ENCODE measurements around the gene NDUFAB1.

DNA sequence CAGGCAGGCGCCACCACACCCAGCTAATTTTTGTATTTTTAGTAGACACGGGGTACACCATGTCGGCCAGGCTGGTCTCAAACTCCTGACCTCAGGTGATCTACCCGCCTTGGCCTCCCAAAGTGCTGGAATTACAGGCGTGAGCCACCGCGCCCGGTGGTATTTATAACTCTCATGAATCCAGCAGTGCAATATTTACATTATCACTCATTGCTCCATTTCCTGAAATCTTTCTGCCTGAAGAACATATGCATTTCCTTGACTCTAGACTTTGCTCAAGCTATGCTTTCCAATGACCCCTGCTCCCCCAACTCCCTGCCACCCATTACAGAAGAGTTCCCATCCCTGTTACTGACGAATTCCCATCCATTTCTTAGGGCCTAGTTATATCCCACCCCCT, 19.7 kb upstream of the NDUFAB1 start:
- TF ChIP-seq BHLHE40 (IDR thresholded peaks at IDR 0.05; ENCODE audit: borderline replicate concordance) (no peak), HDGF (IDR thresholded peaks at IDR 0.05; ENCODE audit: borderline replicate concordance) (no peak), ELF4 (IDR thresholded peaks at IDR 0.05) (no peak), SP1 (IDR thresholded peaks at IDR 0.05) (no peak), NFRKB (IDR thresholded peaks at IDR 0.05) (no peak), FOXM1 (IDR thresholded peaks at IDR 0.05; ENCODE audit: borderline replicate concordance) (no peak), FOXA1 (IDR thresholded peaks at IDR 0.05) (no peak), SUZ12 (IDR thresholded peaks at IDR 0.05) (no peak), CTBP1 (IDR thresholded peaks at IDR 0.05; ENCODE audit: borderline replicate concordance) (no peak), TARDBP (IDR thresholded peaks at IDR 0.05) (no peak)
- TF ChIP-seq, protein P1, sequence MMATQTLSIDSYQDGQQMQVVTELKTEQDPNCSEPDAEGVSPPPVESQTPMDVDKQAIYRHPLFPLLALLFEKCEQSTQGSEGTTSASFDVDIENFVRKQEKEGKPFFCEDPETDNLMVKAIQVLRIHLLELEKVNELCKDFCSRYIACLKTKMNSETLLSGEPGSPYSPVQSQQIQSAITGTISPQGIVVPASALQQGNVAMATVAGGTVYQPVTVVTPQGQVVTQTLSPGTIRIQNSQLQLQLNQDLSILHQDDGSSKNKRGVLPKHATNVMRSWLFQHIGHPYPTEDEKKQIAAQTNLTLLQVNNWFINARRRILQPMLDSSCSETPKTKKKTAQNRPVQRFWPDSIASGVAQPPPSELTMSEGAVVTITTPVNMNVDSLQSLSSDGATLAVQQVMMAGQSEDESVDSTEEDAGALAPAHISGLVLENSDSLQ (IDR thresholded peaks at IDR 0.05) = no peak
